ENCODE measurements around the gene WASF3. TPM values are rescaled to one million over a fixed set of nuclear protein-coding genes. Genes with fewer than 3 reads are reported as not detected.

WASF3 gene
- total and polyA plus RNA-seq, 4 donors = 0.82 to 4.9 (median 2.3) TPM

GRCh38 chr13:26679411-26680122 is 122.1 kb downstream of the WASF3 start:
- Histone ChIP-seq H3K4me1 (ENCODE audit: control insufficient read depth in 4 of 4, insufficient read depth in 4 of 4, low read length in 3 of 4) (no peaks in the 10 kb centered on the region), H3K27me3 (ENCODE audit: control insufficient read depth in 4 of 4, insufficient read depth in 4 of 4, low read length in 3 of 4) (no peaks in the 10 kb centered on the region), H3K36me3 (ENCODE audit: control insufficient read depth in 4 of 4, insufficient read depth in 3 of 4, low read depth in 1 of 4, low read length in 3 of 4) (peaks cover 0 to 33% (median 10%) of the 10 kb centered on the region in 4 donors), H3K9me3 (ENCODE audit: control insufficient read depth in 4 of 4, low read length in 3 of 4) (no peaks in the 10 kb centered on the region), H3K4me3 (ENCODE audit: low read depth in 1 of 3, low read length in 3 of 3) (no peak overlapping the region), H3K9ac (ENCODE audit: low read depth in 1 of 2, low read length in 2 of 2) (no peak overlapping the region), H3K27ac (ENCODE audit: low read depth in 1 of 2, low read length in 2 of 2) (no peak overlapping the region)
- DNase-seq (ENCODE audit: low spot score) = no peak
- WGBS = 94% methylated on average over 5 of the region's 5 CpGs
- TF ChIP-seq REST (IDR thresholded peaks at IDR 0.05) (no peak), FOXA1 (IDR thresholded peaks at IDR 0.05) (no peak), JUND (IDR thresholded peaks at IDR 0.05) (no peak), RXRA (IDR thresholded peaks at IDR 0.05) (no peak), ZBTB33 (IDR thresholded peaks at IDR 0.05) (no peak), MAX (IDR thresholded peaks at IDR 0.05) (no peak), YY1 (IDR thresholded peaks at IDR 0.05) (no peak), SP1 (IDR thresholded peaks at IDR 0.05) (no peak), CTCF (IDR thresholded peaks at IDR 0.05; ENCODE audit: low read depth, low read length, missing input control) (no peak), NR2F2 (IDR thresholded peaks at IDR 0.05) (no peak), EGR1 (IDR thresholded peaks at IDR 0.05; ENCODE audit: low read depth in 2 of 2) (no peak), ATF3 (IDR thresholded peaks at IDR 0.05) (no peak), HNF4A (conservative IDR thresholded peaks at IDR 0.05) (no peak), RAD21 (IDR thresholded peaks at IDR 0.05) (no peak), GABPA (IDR thresholded peaks at IDR 0.05 in 1 of 2, conservative IDR thresholded peaks at IDR 0.05 in 1 of 2) (no peak), FOXA2 (IDR thresholded peaks at IDR 0.05) (no peak)
